IMR-90 (cell line): ENCODE data around the gene BRD3.

Experiments
- CEBPB ChIP-seq: IDR thresholded peaks from 2 replicates; pipeline ENCODE4 v1.6.1; 2012; ENCODE audit warnings: low read depth, low read length, improper control_type of control experiment
- CHD1 ChIP-seq: IDR thresholded peaks from 2 replicates; pipeline ENCODE4 v1.6.1; 2012; ENCODE audit warnings: low read depth, low read length, improper control_type of control experiment
- MAFK ChIP-seq: IDR thresholded peaks from 2 replicates; pipeline ENCODE4 v1.6.1; 2012; ENCODE audit warnings: low read depth, low read length, improper control_type of control experiment
- MXI1 ChIP-seq: IDR thresholded peaks from 2 replicates; pipeline ENCODE4 v1.6.1; 2012; ENCODE audit warnings: low read depth, mild to moderate bottlenecking, low read length, moderate library complexity, borderline replicate concordance
- POLR2A ChIP-seq: IDR thresholded peaks from 2 replicates; pipeline ENCODE4 v1.6.1; 2012; ENCODE audit warnings: mild to moderate bottlenecking, low read depth, low read length
- RFX5 ChIP-seq: IDR thresholded peaks from 2 replicates; pipeline ENCODE4 v1.8.0; 2012; ENCODE audit warnings: low read depth, mild to moderate bottlenecking, low read length, moderate library complexity
- TF ChIP-seq, protein P1 (sequence below): fragments of 150-350 bp; IDR thresholded peaks from 2 replicates; pipeline ENCODE4 v1.6.1; 2017; ENCODE audit warnings: mild to moderate bottlenecking, antibody characterized with exemption, low read length, low read depth
- TF ChIP-seq, protein P2 (sequence below): conservative IDR thresholded peaks from 2 replicates; pipeline ENCODE4 v1.5.1; 2012; ENCODE audit warnings: mild to moderate bottlenecking, low read depth, low read length, improper control_type of control experiment

DNA sequence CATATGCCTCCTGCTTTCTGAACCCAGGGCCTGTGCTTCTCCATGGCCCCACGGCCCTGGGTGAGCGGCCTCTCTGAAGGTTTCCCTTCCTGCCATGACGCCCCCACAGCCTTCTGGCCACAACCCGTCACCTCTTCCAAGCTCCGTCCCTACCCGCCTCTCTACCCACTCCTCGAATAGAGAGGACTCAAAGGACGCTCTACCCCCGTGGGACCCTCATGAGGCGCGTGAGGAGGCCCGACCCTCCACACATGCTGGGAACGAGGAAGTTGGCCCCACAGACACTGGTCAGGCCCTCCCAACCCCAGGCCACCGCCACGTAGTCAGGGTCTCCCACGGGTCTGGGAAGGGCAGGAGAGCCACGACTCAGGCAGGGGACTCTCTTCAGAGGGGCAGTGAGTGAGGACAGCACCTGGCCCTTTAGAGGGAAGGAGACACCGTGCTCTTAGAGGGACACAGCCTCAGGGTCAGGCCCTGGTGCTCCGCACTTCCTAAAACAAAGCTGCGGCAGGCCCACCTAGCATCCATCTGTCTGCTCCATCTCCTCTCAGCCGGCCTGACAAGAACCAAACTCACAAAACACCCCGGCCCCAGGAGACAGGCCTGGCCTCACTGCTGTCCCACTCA lies 5.3 kb downstream of the BRD3 start:
- TF ChIP-seq CHD1 (no peak), POLR2A (no peak), RFX5 (no peak), CEBPB (no peak), MAFK (no peak), MXI1 (no peak)
- TF ChIP-seq, protein P1, sequence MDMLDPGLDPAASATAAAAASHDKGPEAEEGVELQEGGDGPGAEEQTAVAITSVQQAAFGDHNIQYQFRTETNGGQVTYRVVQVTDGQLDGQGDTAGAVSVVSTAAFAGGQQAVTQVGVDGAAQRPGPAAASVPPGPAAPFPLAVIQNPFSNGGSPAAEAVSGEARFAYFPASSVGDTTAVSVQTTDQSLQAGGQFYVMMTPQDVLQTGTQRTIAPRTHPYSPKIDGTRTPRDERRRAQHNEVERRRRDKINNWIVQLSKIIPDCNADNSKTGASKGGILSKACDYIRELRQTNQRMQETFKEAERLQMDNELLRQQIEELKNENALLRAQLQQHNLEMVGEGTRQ: no peak
- TF ChIP-seq, protein P2, sequence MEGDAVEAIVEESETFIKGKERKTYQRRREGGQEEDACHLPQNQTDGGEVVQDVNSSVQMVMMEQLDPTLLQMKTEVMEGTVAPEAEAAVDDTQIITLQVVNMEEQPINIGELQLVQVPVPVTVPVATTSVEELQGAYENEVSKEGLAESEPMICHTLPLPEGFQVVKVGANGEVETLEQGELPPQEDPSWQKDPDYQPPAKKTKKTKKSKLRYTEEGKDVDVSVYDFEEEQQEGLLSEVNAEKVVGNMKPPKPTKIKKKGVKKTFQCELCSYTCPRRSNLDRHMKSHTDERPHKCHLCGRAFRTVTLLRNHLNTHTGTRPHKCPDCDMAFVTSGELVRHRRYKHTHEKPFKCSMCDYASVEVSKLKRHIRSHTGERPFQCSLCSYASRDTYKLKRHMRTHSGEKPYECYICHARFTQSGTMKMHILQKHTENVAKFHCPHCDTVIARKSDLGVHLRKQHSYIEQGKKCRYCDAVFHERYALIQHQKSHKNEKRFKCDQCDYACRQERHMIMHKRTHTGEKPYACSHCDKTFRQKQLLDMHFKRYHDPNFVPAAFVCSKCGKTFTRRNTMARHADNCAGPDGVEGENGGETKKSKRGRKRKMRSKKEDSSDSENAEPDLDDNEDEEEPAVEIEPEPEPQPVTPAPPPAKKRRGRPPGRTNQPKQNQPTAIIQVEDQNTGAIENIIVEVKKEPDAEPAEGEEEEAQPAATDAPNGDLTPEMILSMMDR: no peak
